ENCODE measurements around the gene RPL29. TPM values are rescaled to one million over a fixed set of nuclear protein-coding genes. Genes with fewer than 3 reads are reported as not detected.

RPL29 gene
- total and polyA plus RNA-seq, 2 of the 8 experiments (the other 6 are each of a cell fraction or from before 2014, with no cell fraction given): 1,467 to 2,660 TPM

GRCh38 chr3:51962854-51963530 is 32.7 kb downstream of the RPL29 start (continued):
- TF ChIP-seq JUND (IDR thresholded peaks at IDR 0.05; ENCODE audit: low read length) (no peak), FOSL1 (IDR thresholded peaks at IDR 0.05; ENCODE audit: insufficient read depth, low read depth, low read length) (no peak), USF2 (IDR thresholded peaks at IDR 0.05; ENCODE audit: low read length) (no peak), SUZ12 (IDR thresholded peaks at IDR 0.05; ENCODE audit: low read length) (no peak), SIN3A (conservative IDR thresholded peaks at IDR 0.05 in 1 of 2, IDR thresholded peaks at IDR 0.05 in 1 of 2; ENCODE audit: low read depth in 1 of 2, low read length in 2 of 2) (no peak), EGR1 (IDR thresholded peaks at IDR 0.05; ENCODE audit: borderline replicate concordance, low read depth, low read length) (no peak)
- TF ChIP-seq, protein P1, sequence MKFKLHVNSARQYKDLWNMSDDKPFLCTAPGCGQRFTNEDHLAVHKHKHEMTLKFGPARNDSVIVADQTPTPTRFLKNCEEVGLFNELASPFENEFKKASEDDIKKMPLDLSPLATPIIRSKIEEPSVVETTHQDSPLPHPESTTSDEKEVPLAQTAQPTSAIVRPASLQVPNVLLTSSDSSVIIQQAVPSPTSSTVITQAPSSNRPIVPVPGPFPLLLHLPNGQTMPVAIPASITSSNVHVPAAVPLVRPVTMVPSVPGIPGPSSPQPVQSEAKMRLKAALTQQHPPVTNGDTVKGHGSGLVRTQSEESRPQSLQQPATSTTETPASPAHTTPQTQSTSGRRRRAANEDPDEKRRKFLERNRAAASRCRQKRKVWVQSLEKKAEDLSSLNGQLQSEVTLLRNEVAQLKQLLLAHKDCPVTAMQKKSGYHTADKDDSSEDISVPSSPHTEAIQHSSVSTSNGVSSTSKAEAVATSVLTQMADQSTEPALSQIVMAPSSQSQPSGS (IDR thresholded peaks at IDR 0.05; ENCODE audit: low read length): no peak
